GM11168 (cell line): ENCODE data around the gene CES5A.
"Not testable (repeated sequence)": the region's sequence is repeated elsewhere in the genome, so short reads cannot be mapped to it uniquely, and the experiment has no call there.

Experiments used
- in situ Hi-C: fragments of 300-500 bp; cut with MboI; formaldehyde crosslinking; loops from one replicate; pipeline ENCODE4 v1.12.0; 2022; ENCODE audit warnings: low sequenced_read_pairs; ENCODE audit not compliant: unreplicated experiment

The CES5A gene

GRCh38 chr16:55808286-55808685 is 66.9 kb downstream of the CES5A start:
- in situ Hi-C loops: not testable (repeated sequence)

DNA sequence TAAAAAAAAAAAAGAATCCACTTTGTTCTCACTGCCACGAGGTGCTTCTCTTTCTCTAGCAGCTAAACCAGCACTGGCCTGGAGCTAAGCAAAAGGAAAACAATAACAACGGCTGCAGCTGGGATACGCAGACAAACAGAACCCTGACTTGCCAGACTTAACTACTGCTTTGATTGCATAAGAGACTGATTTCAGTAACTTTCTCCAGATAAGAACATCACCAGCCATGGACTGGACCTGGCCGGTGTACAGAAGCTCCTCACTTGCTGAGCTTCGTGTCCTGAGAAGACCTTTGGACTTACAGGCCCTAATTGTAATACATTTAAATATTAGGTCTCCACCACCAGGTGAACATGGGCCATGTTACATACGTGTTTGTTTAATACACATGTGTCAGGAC is 70.1 kb downstream of the CES5A start:
- in situ Hi-C loops: not testable (repeated sequence)

DNA sequence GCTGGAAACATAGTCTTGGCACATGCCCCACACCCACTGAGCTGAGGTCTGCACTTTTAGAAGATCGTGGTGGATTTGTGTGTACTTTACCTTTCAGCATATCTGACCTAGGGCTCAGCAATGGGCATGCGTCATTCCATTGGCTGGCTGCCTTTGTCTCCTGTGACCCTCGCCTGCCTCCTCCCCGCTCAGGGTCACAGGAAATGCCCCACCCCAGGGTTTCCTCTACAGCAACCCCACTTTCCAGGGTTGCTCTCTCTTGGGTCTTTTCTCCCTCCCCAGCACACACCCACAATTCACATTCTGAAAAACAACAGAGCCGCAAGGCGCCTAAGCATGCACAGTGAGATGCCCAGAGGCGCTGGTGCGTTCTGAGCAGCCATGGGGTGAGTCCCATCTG is 71.5 kb downstream of the CES5A start:
- in situ Hi-C loops: not testable (repeated sequence)
